GM12801 (cell line): ENCODE results near the gene RNF225.

Experiments used
- TF ChIP-seq, protein P1 (sequence below): IDR thresholded peaks from one replicate; pipeline ENCODE4 v1.5.1; 2011; ENCODE audit warnings: control low read depth; ENCODE audit not compliant: insufficient read length; ENCODE audit errors: extremely low read depth

RNF225 gene

DNA sequence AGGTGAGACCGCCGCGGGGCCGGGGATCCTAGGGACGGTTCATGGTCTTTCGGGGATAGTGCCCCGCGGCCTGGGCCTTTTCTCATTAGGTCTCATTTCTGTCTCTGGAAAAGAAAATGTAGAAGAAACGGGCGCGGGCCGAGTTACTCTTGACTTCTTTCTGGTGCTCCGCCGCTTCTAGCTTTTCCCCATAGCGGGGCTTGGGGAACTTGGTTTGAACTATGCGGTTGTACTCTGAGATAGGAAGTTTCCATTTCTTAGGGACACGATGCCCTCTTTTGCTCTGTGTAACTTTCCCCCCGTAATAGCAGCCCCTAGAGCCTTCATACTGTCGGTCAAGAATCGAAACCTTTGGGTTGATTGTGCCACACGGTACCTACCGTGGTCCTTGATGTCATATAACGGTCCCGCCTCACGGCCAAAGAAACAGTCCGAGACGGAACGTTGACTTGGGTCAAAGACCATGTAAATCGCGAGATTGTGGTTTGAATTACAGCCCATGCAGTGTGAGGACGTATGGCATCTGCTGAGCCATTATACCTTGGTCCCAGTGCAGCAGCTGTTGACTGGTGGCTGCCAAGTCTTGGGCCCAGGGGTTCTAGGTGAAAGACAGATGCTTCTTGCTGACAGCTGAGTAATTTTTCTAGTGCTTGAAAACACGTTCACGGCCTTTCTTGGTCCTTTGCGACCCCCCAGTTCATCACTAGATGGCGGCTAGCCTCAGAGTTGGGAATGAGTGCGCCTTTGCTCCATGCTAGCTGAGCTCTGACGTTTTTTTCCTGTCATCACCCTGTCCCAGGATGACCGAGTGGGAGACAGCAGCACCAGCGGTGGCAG is 7.9 kb upstream of the RNF225 start:
- TF ChIP-seq, protein P1, sequence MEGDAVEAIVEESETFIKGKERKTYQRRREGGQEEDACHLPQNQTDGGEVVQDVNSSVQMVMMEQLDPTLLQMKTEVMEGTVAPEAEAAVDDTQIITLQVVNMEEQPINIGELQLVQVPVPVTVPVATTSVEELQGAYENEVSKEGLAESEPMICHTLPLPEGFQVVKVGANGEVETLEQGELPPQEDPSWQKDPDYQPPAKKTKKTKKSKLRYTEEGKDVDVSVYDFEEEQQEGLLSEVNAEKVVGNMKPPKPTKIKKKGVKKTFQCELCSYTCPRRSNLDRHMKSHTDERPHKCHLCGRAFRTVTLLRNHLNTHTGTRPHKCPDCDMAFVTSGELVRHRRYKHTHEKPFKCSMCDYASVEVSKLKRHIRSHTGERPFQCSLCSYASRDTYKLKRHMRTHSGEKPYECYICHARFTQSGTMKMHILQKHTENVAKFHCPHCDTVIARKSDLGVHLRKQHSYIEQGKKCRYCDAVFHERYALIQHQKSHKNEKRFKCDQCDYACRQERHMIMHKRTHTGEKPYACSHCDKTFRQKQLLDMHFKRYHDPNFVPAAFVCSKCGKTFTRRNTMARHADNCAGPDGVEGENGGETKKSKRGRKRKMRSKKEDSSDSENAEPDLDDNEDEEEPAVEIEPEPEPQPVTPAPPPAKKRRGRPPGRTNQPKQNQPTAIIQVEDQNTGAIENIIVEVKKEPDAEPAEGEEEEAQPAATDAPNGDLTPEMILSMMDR, result no peak

DNA sequence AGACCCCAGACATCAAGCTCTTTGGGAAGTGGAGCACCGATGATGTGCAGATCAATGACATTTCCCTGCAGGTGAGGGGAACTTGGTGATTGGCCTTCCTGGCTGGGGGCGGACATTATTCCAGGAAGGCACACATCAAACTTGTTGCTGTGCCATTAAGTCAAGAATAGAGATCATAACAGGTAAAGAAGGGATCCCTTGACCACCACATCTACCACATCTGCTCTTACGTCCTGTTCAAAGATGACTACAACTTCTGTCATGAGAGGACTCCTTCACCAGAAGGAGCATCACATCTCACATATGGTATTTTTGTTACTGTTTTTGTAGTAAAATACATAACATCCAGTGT is 7.3 kb upstream of the RNF225 start:
- TF ChIP-seq, protein P1, result no peak

DNA sequence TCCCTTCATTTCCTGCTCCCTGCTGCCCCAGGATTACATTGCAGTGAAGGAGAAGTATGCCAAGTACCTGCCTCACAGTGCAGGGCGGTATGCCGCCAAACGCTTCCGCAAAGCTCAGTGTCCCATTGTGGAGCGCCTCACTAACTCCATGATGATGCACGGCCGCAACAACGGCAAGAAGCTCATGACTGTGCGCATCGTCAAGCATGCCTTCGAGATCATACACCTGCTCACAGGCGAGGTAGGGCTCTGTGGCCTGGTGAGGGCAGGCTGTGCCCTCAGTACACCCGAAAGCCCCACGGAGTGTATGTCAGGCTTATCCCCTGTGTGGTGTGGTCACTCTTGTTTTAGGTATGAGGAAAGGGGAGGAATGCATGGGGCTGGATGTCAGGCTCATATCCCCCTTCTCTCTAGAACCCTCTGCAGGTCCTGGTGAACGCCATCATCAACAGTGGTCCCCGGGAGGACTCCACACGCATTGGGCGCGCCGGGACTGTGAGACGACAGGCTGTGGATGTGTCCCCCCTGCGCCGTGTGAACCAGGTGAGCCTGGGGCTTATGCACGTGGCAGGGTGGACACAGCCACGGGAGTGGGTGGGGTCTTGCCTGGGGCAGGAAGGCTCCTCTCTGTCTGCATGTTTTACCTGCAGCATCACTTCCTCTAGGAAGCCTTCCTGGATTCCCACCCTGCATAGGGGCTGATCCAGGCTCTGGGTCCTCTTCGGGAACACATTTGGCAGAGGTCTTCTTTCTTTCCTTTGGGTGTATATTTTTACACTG is 2.3 kb upstream of the RNF225 start:
- TF ChIP-seq, protein P1, result no peak

DNA sequence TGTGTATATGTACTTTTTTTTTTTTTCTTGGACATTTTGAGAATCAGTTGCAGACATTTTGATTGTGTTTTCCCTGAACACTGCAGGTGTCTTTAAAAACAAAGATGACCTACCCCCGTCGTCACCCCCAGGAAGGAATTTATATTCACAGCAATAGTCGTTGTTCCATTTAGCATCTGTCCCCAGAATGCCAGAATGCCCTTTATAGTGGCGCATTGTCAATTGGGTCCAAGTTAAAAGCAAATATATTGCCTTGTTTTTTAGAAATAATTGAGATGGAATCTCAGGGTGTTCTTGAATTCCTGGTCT is 1.8 kb upstream of the RNF225 start:
- TF ChIP-seq, protein P1, result no peak

DNA sequence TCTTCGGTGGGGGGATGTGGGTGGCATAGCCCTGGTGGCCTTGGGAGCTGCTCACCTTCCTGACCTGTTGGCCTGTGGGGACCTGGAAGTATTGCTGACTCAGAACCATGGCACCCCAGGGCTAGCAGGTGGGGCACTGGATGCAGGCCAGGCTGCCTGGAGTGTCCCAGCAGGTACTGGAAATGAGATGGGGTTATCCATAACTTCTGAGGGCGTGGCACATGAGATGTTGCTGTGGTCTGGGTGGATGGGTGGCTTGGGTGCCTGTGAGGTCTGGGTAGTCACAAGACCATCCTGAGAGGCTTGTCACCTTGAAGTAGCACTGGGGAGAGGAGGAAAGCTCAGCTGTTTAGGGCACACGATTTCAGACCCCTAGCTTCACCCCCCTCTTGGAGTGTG is 636 bp upstream of the RNF225 start:
- TF ChIP-seq, protein P1, result no peak

DNA sequence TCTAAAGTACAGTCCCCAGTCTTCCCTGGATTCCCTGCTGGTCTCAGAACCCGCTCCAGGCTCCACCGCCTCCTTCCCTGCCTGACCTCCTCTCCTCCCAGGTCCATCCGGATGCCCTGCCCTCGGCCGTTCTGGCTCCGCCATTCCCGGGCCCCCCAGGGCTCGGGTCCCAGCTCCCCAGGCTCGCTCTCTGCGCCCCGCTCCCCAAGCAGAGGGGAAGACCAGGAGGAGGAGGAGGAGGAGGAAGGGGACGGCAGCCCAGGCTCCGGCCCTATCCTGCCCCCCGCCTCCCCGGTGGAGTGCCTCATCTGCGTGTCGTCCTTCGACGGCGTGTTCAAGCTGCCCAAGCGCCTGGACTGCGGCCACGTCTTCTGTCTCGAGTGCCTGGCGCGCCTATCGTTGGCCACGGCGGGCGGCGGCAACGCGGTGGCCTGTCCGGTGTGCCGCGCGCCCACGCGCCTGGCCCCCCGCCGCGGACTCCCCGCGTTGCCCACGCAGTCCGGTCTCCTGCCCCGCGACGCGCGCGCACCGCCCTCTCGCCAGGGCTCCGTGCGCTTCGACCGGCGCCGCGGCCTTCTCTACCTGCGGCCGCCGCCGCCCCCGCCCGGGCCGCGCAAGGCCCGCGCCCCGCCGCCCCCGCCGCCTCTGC is 647 bp downstream of the RNF225 start:
- TF ChIP-seq, protein P1, result no peak
